Neuronal stem cell (in vitro differentiated cells): Measurements from ENCODE around the gene TOR1AIP2.

Source experiments
- DNase-seq: peaks from one replicate; pipeline ENCODE4 v3.0.0-alpha.2; 2013; ENCODE audit warnings: low spot score
- H2AFZ ChIP-seq: one replicate; pipeline ENCODE4 v1.6.1; 2013; ENCODE audit warnings: mild to moderate bottlenecking, low read length, inconsistent platforms
- H2AK5ac ChIP-seq: 2 replicates; pipeline ENCODE4 v1.6.1; 2013; ENCODE audit warnings: low read depth, mild to moderate bottlenecking, inconsistent platforms, low read length, moderate library complexity, mixed read lengths
- H2BK120ac ChIP-seq: 2 replicates; pipeline ENCODE4 v1.6.1; 2013; ENCODE audit warnings: low read depth, mild to moderate bottlenecking, inconsistent platforms, low read length, moderate library complexity, mixed read lengths
- H2BK12ac ChIP-seq: one replicate; pipeline ENCODE4 v1.6.1; 2013; ENCODE audit warnings: low read length, inconsistent platforms
- H2BK15ac ChIP-seq: 2 replicates; pipeline ENCODE4 v1.6.1; 2013; ENCODE audit warnings: mild to moderate bottlenecking, low read length, inconsistent platforms, mixed read lengths
- H2BK5ac ChIP-seq: one replicate; pipeline ENCODE4 v1.6.1; 2013; ENCODE audit warnings: inconsistent platforms, mild to moderate bottlenecking, low read length, moderate library complexity
- H3K14ac ChIP-seq: one replicate; pipeline ENCODE4 v1.6.1; 2013; ENCODE audit warnings: low read length, inconsistent platforms
- H3K18ac ChIP-seq: 2 replicates; pipeline ENCODE4 v1.6.1; 2013; ENCODE audit warnings: low read length, inconsistent platforms
- H3K23ac ChIP-seq: 2 replicates; pipeline ENCODE4 v1.6.1; 2013; ENCODE audit warnings: low read depth, mild to moderate bottlenecking, mixed read lengths, low read length, inconsistent platforms; ENCODE audit not compliant: poor library complexity
- H3K27ac ChIP-seq: replicated peaks from 3 replicates; pipeline ENCODE4 v1.5.1; 2013; ENCODE audit warnings: low read length, inconsistent platforms
- H3K27me3 ChIP-seq, 3 experiments: 2 replicates each; pipeline ENCODE4 v1.6.1; 2013; ENCODE audit warnings: low read length in 3 of 3, mild to moderate bottlenecking in 2 of 3, inconsistent platforms in 1 of 3, low read depth in 1 of 3, mixed read lengths in 1 of 3, moderate library complexity in 1 of 3; ENCODE audit not compliant: control insufficient read depth in 3 of 3, insufficient read depth in 3 of 3
- H3K36me3 ChIP-seq, 2 donors: replicated peaks in 1 of 2; 2 replicates each; pipeline ENCODE4 v1.6.1; 2013; ENCODE audit warnings: low read length in 2 of 2; ENCODE audit not compliant: control insufficient read depth in 2 of 2, insufficient read depth in 2 of 2
- H3K4ac ChIP-seq: 2 replicates; pipeline ENCODE4 v1.6.1; 2013; ENCODE audit warnings: inconsistent platforms, mild to moderate bottlenecking, low read length, moderate library complexity
- H3K4me1 ChIP-seq, 2 donors: 1 replicate in 1 of 2; 2 replicates in 1 of 2; pipeline ENCODE4 v1.6.1; 2013; ENCODE audit warnings: low read length in 2 of 2, low read depth in 1 of 2; ENCODE audit not compliant: control insufficient read depth in 2 of 2, insufficient read depth in 1 of 2
- H3K4me2 ChIP-seq: one replicate; pipeline ENCODE4 v1.6.1; 2013; ENCODE audit warnings: mild to moderate bottlenecking, low read length, inconsistent platforms; ENCODE audit not compliant: insufficient read depth, poor library complexity, severe bottlenecking
- H3K4me3 ChIP-seq, 2 donors: 2 replicates each; pipeline ENCODE4 v1.5.1; 2013; ENCODE audit warnings: low read length in 2 of 2, mild to moderate bottlenecking in 2 of 2, inconsistent platforms in 1 of 2, moderate library complexity in 1 of 2
- H3K79me1 ChIP-seq: one replicate; pipeline ENCODE4 v1.6.1; 2013; ENCODE audit warnings: low read depth, mild to moderate bottlenecking, inconsistent platforms, low read length, moderate library complexity
- H3K9ac ChIP-seq: one replicate; pipeline ENCODE4 v1.6.1; 2013; ENCODE audit warnings: mild to moderate bottlenecking, low read depth, low read length, inconsistent platforms; ENCODE audit not compliant: poor library complexity
- H3K9me3 ChIP-seq, 2 donors: replicated peaks in 1 of 2; 2 replicates each; pipeline versions ENCODE3 to v1.6.1; 2013; ENCODE audit warnings: low read length in 2 of 2, mild to moderate bottlenecking in 2 of 2, inconsistent platforms in 1 of 2, low read depth in 1 of 2, mixed read lengths in 1 of 2, moderate library complexity in 1 of 2; ENCODE audit not compliant: control insufficient read depth in 2 of 2, insufficient read depth in 1 of 2
- H4K8ac ChIP-seq: one replicate; pipeline ENCODE4 v1.6.1; 2013; ENCODE audit warnings: low read depth, mild to moderate bottlenecking, inconsistent platforms, low read length, moderate library complexity
- H4K91ac ChIP-seq: one replicate; pipeline ENCODE4 v1.6.1; 2013; ENCODE audit warnings: low read length, low read depth, mild to moderate bottlenecking, inconsistent platforms; ENCODE audit not compliant: poor library complexity
- WGBS, 2 donors: extraction: QIAGEN DNeasy Blood & Tissue Kit; methylation state at CpG; one replicate each; pipeline ENCODE4 v1.1.7; 2013; ENCODE audit warnings: missing lambda C conversion rate in 2 of 2, mixed read lengths in 1 of 2; ENCODE audit not compliant: insufficient read length in 2 of 2, insufficient replicate concordance in 1 of 2; ENCODE audit errors: extremely low coverage in 2 of 2; 5-methylcytosine and 5-hydroxymethylcytosine counted together

The TOR1AIP2 gene

GRCh38 chr1:179867493-179868330, 9.9 kb downstream of the TOR1AIP2 start:
- no peak overlapping the region for H3K4me2 ChIP-seq
- no peak overlapping the region for H2BK15ac ChIP-seq
- H3K4me3 ChIP-seq, result no peak overlapping the region
- H4K8ac ChIP-seq, result no peak overlapping the region
- H3K9me3 ChIP-seq, result no peaks in the 10 kb centered on the region
- H2BK120ac ChIP-seq, result no peak overlapping the region
- H3K4ac ChIP-seq, result no peak overlapping the region
- no peak overlapping the region for H3K18ac ChIP-seq
- H4K91ac ChIP-seq, result no peak overlapping the region
- no CpG with 5 or more reads among the region's 1 CpG for WGBS, 2 donors
- H3K79me1 ChIP-seq, result no peaks in the 10 kb centered on the region
- H3K23ac ChIP-seq, result no peak overlapping the region
- no peak overlapping the region for H2AK5ac ChIP-seq
- no peak overlapping the region for H2BK5ac ChIP-seq
- peak; percentile 47 for DNase-seq
- H3K14ac ChIP-seq, result no peak overlapping the region
- peaks cover 0 to 1% of the 10 kb centered on the region in 2 donors for H3K4me1 ChIP-seq
- H3K27ac ChIP-seq, result no peak overlapping the region
- no peak overlapping the region for H2BK12ac ChIP-seq
- no peaks in the 10 kb centered on the region for H3K27me3 ChIP-seq
- no peak overlapping the region for H2AFZ ChIP-seq
- peaks cover 16 to 92% of the 10 kb centered on the region in 2 donors for H3K36me3 ChIP-seq
- H3K9ac ChIP-seq, result no peak overlapping the region

- no peak overlapping the region for H2BK12ac ChIP-seq
- no peak overlapping the region for H3K4ac ChIP-seq
- peaks cover 0 to 1% of the 10 kb centered on the region in 2 donors for H3K4me1 ChIP-seq
- no peak overlapping the region for H2AK5ac ChIP-seq
- H3K23ac ChIP-seq, result no peak overlapping the region
- H2BK15ac ChIP-seq, result no peak overlapping the region
- no peaks in the 10 kb centered on the region for H3K79me1 ChIP-seq
- no peaks in the 10 kb centered on the region for H3K9me3 ChIP-seq
- no peak overlapping the region for H3K9ac ChIP-seq
- WGBS, 2 donors, result no CpG with 5 or more reads among the region's 7 CpGs
- DNase-seq, result no peak
- no peak overlapping the region for H2BK120ac ChIP-seq
- no peak overlapping the region for H3K4me2 ChIP-seq
- no peak overlapping the region for H2BK5ac ChIP-seq
- no peak overlapping the region for H3K14ac ChIP-seq
- H2AFZ ChIP-seq, result no peak overlapping the region
- no peak overlapping the region for H3K27ac ChIP-seq
- no peak overlapping the region for H4K8ac ChIP-seq
- H3K36me3 ChIP-seq, result peaks cover 16 to 92% of the 10 kb centered on the region in 2 donors
- H3K4me3 ChIP-seq, result no peak overlapping the region
- H4K91ac ChIP-seq, result no peak overlapping the region
- H3K27me3 ChIP-seq, result no peaks in the 10 kb centered on the region
- H3K18ac ChIP-seq, result no peak overlapping the region
Measured at GRCh38 chr1:179866616-179867015, 11.0 kb downstream of the TOR1AIP2 start.

DNA sequence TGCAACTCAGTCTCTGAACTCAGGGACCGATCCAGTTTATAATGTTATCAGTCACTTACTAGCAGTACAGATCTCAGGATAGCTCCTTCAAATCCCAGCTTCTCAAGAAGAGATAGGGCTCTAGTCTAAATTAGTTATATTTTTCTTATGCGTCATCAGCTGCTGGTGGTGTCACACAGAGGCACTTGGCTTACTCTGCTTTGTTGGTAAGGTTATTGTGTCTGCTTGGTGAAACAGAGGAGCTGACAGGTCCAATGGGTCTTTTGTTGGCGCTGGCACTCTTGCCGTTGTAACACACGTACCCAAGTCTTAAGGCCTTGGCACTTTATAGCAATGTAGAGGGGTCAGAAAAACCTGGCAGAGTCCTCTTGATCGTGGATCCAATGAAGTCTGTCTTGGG, 12.2 kb downstream of the TOR1AIP2 start:
- DNase-seq, result no peak
- Histone ChIP-seq H3K23ac (no peak overlapping the region), H4K8ac (no peak overlapping the region), H2BK15ac (no peak overlapping the region), H3K4me1 (peaks cover 1 to 6% of the 10 kb centered on the region in 2 donors), H3K9me3 (no peaks in the 10 kb centered on the region), H3K14ac (no peak overlapping the region), H3K36me3 (peaks cover 16 to 91% of the 10 kb centered on the region in 2 donors), H2AK5ac (no peak overlapping the region), H3K9ac (no peak overlapping the region), H3K4ac (no peak overlapping the region), H3K27me3 (no peaks in the 10 kb centered on the region), H3K4me3 (no peak overlapping the region), H3K4me2 (no peak overlapping the region), H2BK5ac (no peak overlapping the region), H3K79me1 (no peaks in the 10 kb centered on the region), H4K91ac (no peak overlapping the region), H3K18ac (no peak overlapping the region), H2AFZ (no peak overlapping the region), H2BK12ac (no peak overlapping the region), H2BK120ac (no peak overlapping the region), H3K27ac (no peak overlapping the region)
- no CpG with 5 or more reads among the region's 6 CpGs for WGBS, 2 donors

GRCh38 chr1:179860652-179861051, 17.0 kb downstream of the TOR1AIP2 start:
- Histone ChIP-seq H2BK15ac (no peak overlapping the region), H2BK120ac (no peak overlapping the region), H2BK12ac (no peak overlapping the region), H3K4ac (no peak overlapping the region), H3K4me2 (no peak overlapping the region), H3K4me1 (peaks cover 0 to 13% of the 10 kb centered on the region in 2 donors), H3K27me3 (no peaks in the 10 kb centered on the region), H3K18ac (no peak overlapping the region), H3K14ac (no peak overlapping the region), H2AFZ (no peak overlapping the region), H3K9ac (no peak overlapping the region), H3K23ac (no peak overlapping the region), H3K9me3 (no peaks in the 10 kb centered on the region), H3K27ac (no peak overlapping the region), H2BK5ac (no peak overlapping the region), H3K79me1 (no peaks in the 10 kb centered on the region), H4K91ac (no peak overlapping the region), H3K4me3 (no peak overlapping the region), H3K36me3 (peaks cover 13 to 76% of the 10 kb centered on the region in 2 donors), H2AK5ac (no peak overlapping the region), H4K8ac (no peak overlapping the region)
- WGBS, 2 donors, result no CpG with 5 or more reads among the region's 3 CpGs
- DNase-seq, result no peak
